HCT116 (cell line): Measurements from ENCODE around the gene MEGF10. TPM values are rescaled to one million over a fixed set of nuclear protein-coding genes. Genes with fewer than 3 reads are reported as not detected.

Experiments used
- ATAC-seq: fragments of 200-7000 bp; cut with Tn5 transposase; 2 replicates; pipeline ENCODE4 v1.9.1; 2020; ENCODE audit warnings: mild to moderate bottlenecking, moderate library complexity
- BruUV-seq: library from RNA; stranded (reverse); fragments of 400-500 nt; replicated peaks from 2 replicates; lab custom pipeline; 2021; lab: Mats Ljungman, UMichigan
- CTCF ChIA-PET: fragments of 300-600 bp; sonication (Branson Sonifier 250); formaldehyde crosslinking; loops from one replicate; lab custom pipeline; 2021; ENCODE audit warnings: antibody characterized with exemption; lab: Charles Lee
- POLR2A ChIA-PET: fragments of 300-600, 350-600 bp; sonication (Branson Sonifier 250); formaldehyde crosslinking; loops from one replicate; lab custom pipeline; 2021; ENCODE audit warnings: antibody characterized with exemption; lab: Charles Lee
- RAD21 ChIA-PET, 2 experiments: fragments of 300-600 bp; sonication (Branson Sonifier 250); formaldehyde crosslinking; loops; one replicate each; lab custom pipeline; 2023; ENCODE audit warnings: low total read pairs in 2 of 2; ENCODE audit not compliant: uncharacterized antibody in 2 of 2, unreplicated experiment in 2 of 2, low non-redundant PET in 1 of 2; lab: Charles Lee
- DNase-seq: peaks from one replicate; pipeline ENCODE4 v3.0.0-alpha.2; 2010; ENCODE audit warnings: low read depth, low spot score
- H2AFZ ChIP-seq: fragments of 200-600 bp; shearing (Covaris generic), sonication (generic); 2 replicates; pipeline ENCODE4 v1.6.1; 2017; ENCODE audit warnings: low read depth, mixed run types, mixed read lengths, antibody characterized with exemption, low read length; ENCODE audit not compliant: poor library complexity, severe bottlenecking
- H3K27ac ChIP-seq: 2 replicates; pipeline ENCODE4 v1.5.1; 2012; ENCODE audit warnings: low read depth, low read length
- H3K27me3 ChIP-seq: fragments of 200-600 bp; sonication (generic); 2 replicates; pipeline ENCODE4 v1.6.1; 2016; ENCODE audit warnings: mixed run types, low read length, mixed read lengths; ENCODE audit not compliant: insufficient read depth
- H3K36me3 ChIP-seq, 2 experiments: fragments of 200-500 bp in 1 of 2; fragments of 200-600 bp in 1 of 2; sonication (Bioruptor generic) in 1 of 2; sonication (generic) in 1 of 2; 2 replicates each; pipeline versions ENCODE4 v1.5.1 to v1.6.1; 2014 to 2016; ENCODE audit warnings: low read length in 2 of 2, inconsistent platforms in 1 of 2, mixed read lengths in 1 of 2, mixed run types in 1 of 2; ENCODE audit not compliant: insufficient read depth in 2 of 2, control insufficient read depth in 1 of 2
- H3K4me1 ChIP-seq, 2 experiments: fragments of 200-600 bp in 1 of 2; sonication (generic) in 1 of 2; 2 replicates each; pipeline versions ENCODE4 v1.5.1 to v1.6.1; 2012 to 2017; ENCODE audit warnings: low read length in 2 of 2, inconsistent platforms in 1 of 2, mild to moderate bottlenecking in 1 of 2, mixed read lengths in 1 of 2, mixed run types in 1 of 2, moderate library complexity in 1 of 2; ENCODE audit not compliant: insufficient read depth in 2 of 2, control insufficient read depth in 1 of 2
- H3K4me2 ChIP-seq: fragments of 200-600 bp; sonication (generic); 2 replicates; pipeline ENCODE4 v1.6.1; 2017; ENCODE audit warnings: mixed run types, low read length, mixed read lengths
- H3K4me3 ChIP-seq, 2 experiments: fragments of 200-600 bp in 1 of 2; sonication (generic) in 1 of 2; replicated peaks in 1 of 2; 2 replicates each; pipeline ENCODE4 v1.5.1; 2011 to 2016; ENCODE audit warnings: low read length in 2 of 2, control low read depth in 1 of 2, low read depth in 1 of 2, mild to moderate bottlenecking in 1 of 2, mixed read lengths in 1 of 2, mixed run types in 1 of 2
- H3K79me2 ChIP-seq: fragments of 200-600 bp; sonication (generic); 2 replicates; pipeline ENCODE4 v1.6.1; 2017; ENCODE audit warnings: mild to moderate bottlenecking, mixed run types, low read length, moderate library complexity, mixed read lengths; ENCODE audit not compliant: insufficient read depth
- H3K9ac ChIP-seq: fragments of 200-600 bp; sonication (generic); 2 replicates; pipeline ENCODE4 v1.6.1; 2016; ENCODE audit warnings: low read length, mixed read lengths
- H3K9me2 ChIP-seq: fragments of 200-600 bp; sonication (generic), shearing (Covaris generic); 2 replicates; pipeline ENCODE4 v1.6.1; 2017; ENCODE audit warnings: mixed run types, mild to moderate bottlenecking, moderate library complexity; ENCODE audit not compliant: insufficient read depth
- H3K9me3 ChIP-seq, 2 experiments: fragments of 200-500 bp in 1 of 2; fragments of 200-600 bp in 1 of 2; sonication (Bioruptor generic) in 1 of 2; sonication (generic) in 1 of 2; 2 replicates each; pipeline ENCODE4 v1.6.1; 2014 to 2017; ENCODE audit warnings: low read length in 2 of 2, mixed read lengths in 2 of 2, inconsistent platforms in 1 of 2, low read depth in 1 of 2, mild to moderate bottlenecking in 1 of 2, mixed run types in 1 of 2, moderate library complexity in 1 of 2; ENCODE audit not compliant: control insufficient read depth in 1 of 2, insufficient read depth in 1 of 2
- H4K20me1 ChIP-seq: fragments of 200-600 bp; sonication (generic), shearing (Covaris generic); 2 replicates; pipeline ENCODE4 v1.6.1; 2017; ENCODE audit warnings: mixed run types, mild to moderate bottlenecking, moderate library complexity; ENCODE audit not compliant: insufficient read depth
- CBX3 ChIP-seq: IDR thresholded peaks from 2 replicates; pipeline ENCODE4 v1.6.1; 2012; ENCODE audit warnings: low read depth
- REST ChIP-seq: IDR thresholded peaks from 2 replicates; pipeline ENCODE4 v1.6.1; 2012; ENCODE audit warnings: low read depth
- ZBTB33 ChIP-seq: IDR thresholded peaks from 2 replicates; pipeline ENCODE4 v1.6.1; 2011; ENCODE audit warnings: mild to moderate bottlenecking, low read length, moderate library complexity; ENCODE audit not compliant: insufficient replicate concordance; ENCODE audit errors: extremely low read depth
- ZFX ChIP-seq: fragments of 450-650 bp; IDR thresholded peaks from 2 replicates; pipeline ENCODE4 v1.6.1; 2017
- intact Hi-C: fragments of 100-400 bp; cut with micrococcal nuclease; formaldehyde crosslinking; loops from 2 replicates; pipeline ENCODE4 v1.10.0; 2022
- total RNA-seq: library from RNA; stranded (reverse); gene quantifications from one replicate; pipeline ENCODE4 v1.2.1, GENCODE V29; 2021; ENCODE audit not compliant: unreplicated experiment

Gene MEGF10
- total RNA-seq, 1 experiment from 2014 or later = 0.02 TPM

GRCh38 chr5:127423173-127423798 is 132.7 kb downstream of the MEGF10 start:
- H3K9ac ChIP-seq = no peak overlapping the region
- no peaks in the 10 kb centered on the region for H3K27me3 ChIP-seq
- H4K20me1 ChIP-seq = no peaks in the 10 kb centered on the region
- intact Hi-C loops = no loop called here
- POLR2A ChIA-PET = no interaction called here
- CTCF ChIA-PET = no interaction called here
- DNase-seq (no peak), ATAC-seq (no peak)
- BruUV-seq = no TSS peak
- no peaks in the 10 kb centered on the region for H3K36me3 ChIP-seq
- RAD21 ChIA-PET = no interaction called here
- H3K4me2 ChIP-seq = no peak overlapping the region
- no peaks in the 10 kb centered on the region for H3K9me3 ChIP-seq
- H3K79me2 ChIP-seq = no peaks in the 10 kb centered on the region
- no peaks in the 10 kb centered on the region for H3K4me1 ChIP-seq
- TF ChIP-seq ZFX (no peak), REST (no peak), ZBTB33 (no peak), CBX3 (no peak)
- no peak overlapping the region for H3K4me3 ChIP-seq
- no peaks in the 10 kb centered on the region for H3K9me2 ChIP-seq
- no peak overlapping the region for H3K27ac ChIP-seq
- H2AFZ ChIP-seq = no peak overlapping the region
